HK-2 (cell line): ENCODE results near the gene BCAS3.

Experiments used
- DNase-seq: peaks from one replicate; pipeline ENCODE4 v3.0.0-alpha.2; 2018; ENCODE audit not compliant: unreplicated experiment

BCAS3 gene

DNA sequence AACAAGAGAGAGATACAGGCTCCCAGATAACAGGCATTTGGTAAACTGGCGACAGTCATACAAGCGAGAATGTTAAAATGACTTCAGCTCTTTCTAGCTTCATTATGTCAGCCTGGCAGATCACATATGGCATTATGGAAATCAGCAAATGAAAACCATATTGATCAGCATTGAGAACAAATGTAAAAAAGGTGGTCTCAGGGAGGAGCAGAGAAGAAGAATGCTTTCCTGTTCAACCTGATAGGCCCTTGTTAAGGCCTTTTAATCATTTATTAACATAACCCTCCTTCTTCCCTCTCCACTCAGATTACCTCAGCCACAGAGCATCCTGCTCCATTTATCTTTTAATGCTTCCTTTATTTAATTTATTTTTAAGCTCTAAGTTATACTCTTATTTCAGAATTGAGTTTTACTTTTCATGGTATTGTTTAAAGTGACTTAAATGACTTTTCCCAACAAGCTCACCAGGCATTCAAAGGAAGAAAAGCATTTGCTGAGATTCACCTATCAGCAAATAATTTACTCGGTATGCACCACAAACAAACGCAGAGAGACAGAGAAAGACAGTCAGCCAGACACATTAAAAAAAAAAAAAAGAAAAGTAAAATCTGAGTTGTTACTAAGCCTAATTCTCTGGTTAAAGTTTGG, 478.1 kb downstream of the BCAS3 start:
- DNase-seq, result no peak

DNA sequence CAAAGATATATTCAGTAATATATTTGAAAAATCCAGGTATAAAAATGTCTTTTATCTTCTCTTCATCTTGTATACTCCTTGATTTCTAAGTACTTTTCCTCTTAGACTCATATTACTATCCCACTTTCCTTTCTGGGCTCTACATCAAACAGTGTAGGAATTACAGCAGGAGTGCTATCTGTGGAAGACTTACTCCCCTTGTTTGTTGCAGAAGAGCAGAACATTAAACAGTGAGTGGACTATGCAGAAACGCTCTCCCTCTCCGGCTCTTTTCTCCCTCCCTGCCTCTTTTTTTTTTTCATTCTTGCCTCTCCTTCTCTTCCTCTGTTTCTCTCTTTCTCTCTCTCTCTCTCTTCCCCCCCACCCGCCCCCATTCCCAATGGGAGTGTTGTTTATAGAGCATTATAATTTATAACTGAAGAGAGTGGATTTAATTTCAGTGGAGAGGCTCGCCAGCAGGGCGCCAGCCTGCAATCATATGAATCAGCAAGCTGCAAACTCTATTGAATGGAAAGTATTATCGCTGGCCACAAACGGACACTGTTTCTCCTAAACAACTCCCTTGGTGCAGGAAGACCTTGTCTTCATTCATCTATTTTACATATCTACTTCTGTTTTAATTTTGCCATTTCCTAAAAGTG, 479.7 kb downstream of the BCAS3 start:
- no peak for DNase-seq

DNA sequence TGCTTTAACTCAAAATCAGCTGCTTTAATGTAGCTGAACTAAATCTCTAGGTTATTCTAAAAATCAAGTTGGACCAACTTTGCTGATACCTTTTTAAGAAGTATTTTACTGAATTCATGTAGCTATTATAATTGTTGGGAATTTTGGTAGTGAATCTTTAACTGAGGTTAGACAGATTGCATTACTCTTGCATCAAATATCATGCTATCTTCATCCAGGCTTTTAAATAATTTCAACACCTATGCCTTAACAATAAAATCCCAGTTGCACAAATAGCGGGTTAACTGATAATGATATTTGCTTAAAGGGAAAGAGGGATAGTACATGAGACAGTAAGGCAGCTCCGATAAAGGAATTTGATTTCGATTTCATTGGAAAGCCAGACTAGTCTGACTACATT, 480.7 kb downstream of the BCAS3 start:
- no peak for DNase-seq

DNA sequence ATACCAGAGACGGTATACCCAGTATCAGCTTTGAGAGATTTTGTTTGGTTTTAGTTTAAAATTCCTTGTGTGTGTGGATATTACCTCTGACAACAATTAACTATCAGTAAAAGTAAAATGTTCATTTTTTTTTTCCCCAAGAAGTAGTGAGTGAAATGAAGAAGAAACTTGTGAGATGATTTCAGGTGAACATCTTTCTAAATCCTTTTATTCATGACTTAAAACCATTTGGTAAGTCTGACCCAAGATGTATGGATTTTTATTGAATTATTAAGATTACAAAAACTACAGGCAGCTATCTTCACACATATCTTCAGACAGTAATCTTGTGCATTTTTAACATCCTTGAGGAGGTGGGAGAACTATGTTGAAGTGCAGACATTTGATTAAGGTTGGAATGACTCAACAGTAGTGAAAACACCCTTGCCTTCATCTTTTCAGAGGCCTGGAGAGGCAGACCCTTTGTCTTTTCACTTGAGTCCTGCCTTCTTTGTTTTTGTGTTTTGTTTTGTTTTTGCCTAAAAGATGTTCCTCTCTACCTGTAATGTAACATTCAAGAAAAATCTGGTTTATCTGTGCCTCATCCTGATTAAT, 481.7 kb downstream of the BCAS3 start:
- no peak for DNase-seq

DNA sequence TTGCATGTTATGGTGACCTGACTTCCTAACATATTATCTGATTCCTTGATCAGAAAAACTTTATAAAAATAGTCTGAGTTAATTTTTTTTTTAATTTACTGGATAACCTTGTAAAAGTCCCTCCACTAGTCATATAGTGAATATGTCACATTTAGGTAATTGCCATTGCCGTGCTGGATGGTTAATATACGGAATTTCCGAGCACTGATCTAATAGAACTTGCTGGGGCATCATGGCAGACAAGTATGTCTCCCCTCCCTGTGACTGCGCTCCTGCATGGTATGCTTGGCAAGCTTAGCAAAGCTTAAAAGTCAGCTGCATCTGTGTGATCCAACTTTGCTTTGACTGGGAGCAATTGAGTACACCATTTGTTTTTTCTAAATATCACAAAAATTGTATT, 482.6 kb downstream of the BCAS3 start:
- no peak for DNase-seq

DNA sequence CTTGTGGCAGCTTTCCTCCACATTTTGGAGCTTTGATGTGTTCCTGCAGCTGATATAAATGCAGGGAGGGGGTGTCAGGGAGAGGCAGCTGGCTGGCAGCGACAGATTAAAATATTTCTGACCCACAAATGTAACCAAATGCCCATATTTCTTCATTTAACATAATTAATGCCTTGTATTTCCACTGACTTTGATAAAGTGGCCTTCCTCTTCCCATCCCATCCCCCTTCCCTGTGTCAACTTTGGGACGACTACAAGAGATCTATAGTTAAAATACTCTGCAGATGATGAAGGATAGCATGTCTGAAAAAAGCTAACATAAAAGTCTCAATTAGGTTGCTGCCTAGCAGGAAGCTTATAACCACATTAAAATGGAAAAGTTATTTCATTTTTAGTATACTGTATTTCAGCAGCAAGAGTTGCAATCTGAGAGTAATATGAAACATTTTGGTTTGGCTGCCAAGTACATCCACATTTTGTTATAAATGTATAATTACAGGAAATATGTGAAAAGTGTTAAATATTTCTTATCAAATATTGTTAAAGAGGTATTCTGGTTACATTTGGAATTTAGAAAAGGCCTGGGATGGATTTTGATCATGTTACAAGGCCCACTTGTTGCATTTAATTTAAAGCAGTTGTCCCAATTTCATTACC, 483.3 kb downstream of the BCAS3 start:
- DNase-seq, result no peak

DNA sequence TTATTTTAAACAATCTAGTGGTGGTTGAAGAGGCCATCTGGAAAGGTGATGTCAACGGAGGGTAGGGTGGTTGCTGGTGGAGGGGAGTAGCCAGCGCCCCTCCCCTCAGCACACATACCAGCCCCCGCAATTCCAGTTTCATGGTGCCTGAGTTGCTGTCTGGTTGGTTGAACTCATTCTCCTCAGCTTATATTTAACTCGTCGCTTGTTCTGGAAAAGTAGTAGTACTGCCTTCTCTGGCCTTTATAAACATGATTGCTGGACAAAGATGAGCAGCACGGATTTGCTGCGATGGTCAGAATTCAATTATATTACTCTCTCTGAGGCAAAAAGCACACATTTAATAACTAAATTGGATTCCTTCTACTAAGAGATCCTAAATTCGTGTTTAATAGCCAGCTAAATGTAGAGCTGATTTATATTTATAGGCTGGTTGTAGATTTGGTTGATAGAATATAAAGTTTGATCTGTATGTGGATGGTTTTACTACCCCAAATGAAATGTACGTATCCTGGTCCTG, 484.0 kb downstream of the BCAS3 start:
- no peak for DNase-seq

DNA sequence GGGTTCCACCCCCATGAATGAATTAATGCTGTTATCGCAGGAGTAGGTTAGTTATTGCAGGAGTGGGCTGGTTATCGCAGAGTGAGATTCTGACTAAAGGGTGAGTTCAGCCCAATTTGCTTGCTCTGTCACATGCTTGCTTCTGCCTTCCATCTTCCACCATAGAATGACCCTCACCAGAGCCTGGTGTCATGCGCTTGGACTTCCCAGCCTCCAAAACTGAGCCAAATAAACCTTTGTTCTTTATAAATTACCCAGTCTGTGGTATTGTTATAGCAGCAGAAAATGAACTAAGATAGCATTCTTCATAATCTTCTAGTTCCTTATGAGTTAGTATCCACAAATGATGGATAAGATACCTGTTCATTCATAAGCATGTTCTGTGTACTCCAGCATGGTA, 486.9 kb downstream of the BCAS3 start:
- DNase-seq, result no peak

DNA sequence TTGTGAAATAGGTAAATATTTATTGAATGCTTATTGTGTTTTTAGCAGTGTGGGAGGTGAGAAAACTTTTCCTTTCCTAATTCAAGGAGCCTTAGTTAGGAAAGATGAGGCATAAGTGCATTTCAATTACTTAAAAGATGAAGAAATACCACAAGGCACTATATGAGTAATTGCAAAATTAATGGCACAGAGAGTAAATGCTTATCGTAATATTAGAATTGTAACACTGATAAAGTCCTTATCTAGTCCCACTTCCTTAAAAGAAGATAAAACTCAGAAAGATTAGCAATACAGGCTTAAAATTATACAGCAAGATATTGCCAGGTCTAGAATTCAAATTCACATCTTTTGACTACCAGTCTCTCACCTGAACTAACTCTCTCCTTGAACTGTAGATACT, 489.4 kb downstream of the BCAS3 start:
- no peak for DNase-seq

DNA sequence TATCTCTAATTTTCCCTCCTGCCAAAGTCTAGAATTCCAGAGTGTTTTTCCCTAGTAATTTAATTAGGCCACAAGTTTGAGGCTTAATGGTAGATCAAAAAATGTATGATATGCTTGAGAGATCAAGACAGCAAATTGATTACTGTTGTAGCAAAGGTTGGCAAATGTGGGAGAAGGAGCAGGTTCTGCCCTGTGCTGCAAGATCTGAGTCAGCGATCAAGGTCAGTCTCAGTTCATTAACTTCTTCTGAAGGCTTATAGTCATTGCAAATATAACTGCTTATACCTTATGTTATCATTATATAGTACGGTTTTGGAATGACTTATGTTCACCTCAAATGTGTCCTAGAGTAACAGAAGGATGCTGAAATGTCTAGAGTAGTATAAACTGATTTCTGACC, 490.9 kb downstream of the BCAS3 start:
- DNase-seq, result no peak

DNA sequence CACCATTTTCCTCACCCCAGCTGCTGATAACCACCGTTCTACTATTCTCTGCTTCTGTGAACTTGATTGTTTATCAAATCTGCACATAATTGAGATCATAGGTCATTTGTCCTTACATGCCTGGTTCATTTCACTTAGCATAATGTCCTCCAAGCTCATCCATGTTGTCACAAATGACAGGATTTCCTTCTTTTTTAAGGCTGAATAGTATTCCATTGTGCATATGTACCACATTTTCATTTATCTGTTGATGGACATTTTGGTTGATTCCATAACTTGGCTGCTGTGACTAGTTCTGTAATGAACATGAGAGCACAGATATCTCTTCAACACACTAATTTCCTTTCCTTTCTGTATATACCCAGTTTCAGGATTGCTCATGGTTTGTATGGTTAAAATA, 496.7 kb downstream of the BCAS3 start:
- DNase-seq, result no peak

DNA sequence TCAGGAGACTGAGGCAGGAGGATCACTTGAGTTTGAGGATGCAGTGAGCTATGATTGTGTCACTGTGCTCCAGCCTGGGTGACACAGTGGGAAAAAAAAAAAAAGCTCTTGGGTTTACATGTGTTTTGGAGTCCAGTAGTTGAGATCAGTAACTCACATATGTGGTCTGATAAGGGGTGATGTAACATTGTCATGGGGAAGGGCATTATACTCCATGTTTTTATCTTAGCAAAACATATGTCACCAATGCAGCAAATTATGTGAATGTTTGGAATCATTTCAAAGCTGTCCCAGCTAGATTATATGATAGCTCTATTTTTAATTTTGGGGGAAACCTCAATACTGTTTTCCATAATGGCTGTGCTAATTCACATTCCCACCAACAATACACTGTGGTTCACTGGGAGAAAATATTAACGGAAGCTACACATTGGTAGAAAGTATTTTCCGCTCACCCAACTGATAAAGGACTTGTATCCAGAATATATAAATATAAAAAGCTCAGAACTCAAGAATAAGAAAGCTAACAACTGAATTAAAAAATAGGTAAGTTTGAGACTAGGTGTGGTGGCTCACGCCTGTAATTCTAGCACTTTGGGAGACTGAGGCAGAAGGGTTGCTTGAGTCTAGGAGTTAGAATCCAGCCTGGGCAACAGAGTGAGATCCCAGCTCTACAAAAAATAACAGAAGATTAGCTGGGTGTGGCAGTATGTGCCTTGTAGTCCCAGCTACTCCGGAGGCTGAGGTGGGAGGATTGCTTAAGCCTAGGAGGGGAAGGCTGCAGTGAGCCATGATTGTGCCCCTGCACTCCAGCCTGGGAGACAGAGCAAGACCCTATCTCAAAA, 497.9 kb downstream of the BCAS3 start:
- no peak for DNase-seq

DNA sequence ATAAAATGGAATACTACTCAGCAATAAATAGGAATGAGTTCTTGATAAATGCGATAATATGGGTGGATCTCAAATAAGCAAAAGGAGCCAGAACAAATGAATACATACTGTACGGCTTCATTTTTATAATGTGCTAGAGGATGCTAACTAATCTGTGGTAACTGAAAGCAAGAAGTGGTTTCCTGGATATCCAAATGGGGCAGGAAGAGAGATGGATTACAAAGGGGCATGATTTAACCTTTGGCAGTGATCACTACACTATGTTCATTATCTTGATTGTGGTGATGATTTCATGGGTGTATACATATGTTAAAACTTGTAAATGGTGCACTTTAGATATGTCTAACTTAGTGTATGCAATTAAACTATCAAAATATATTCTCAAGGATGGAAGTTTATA, 499.7 kb downstream of the BCAS3 start:
- no peak for DNase-seq

DNA sequence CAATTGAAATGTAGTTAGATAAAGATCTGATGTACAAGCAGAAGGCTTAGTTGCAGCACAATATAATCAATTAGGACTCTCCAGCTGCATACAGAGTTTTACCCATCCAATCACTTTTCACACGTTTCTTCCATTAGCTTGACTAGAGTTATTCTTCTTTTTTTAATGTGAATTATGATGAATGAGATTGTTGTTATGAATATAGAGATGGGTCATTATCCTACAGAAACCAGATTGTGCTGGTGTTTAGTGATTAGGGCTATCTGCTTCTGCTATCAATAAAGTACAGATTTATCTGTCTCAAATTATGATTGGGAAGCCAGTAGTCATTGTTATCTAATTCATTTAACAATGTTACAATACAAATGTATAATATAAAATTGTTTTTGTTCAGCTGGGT, 500.6 kb downstream of the BCAS3 start:
- no peak for DNase-seq

DNA sequence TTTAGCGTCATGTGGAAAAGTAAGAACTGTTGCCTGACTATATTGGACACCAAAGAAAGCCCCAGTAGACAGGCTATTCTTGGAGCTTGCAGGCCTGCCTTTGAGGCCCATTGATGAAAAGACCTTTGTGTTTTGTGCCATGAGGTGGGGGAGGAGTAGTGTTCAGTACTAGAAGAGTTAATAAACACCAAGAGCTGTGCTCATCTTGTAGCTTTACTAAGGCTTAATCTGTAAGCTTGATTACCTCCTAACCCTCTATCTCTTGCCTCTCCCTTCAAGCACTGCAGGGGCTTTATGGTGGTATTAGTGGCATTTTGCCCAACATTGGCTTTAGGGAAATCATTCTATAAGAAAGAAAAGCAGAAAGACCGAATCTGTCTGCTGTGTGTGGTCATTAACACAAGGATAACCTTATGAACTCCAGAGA, 501.7 kb downstream of the BCAS3 start:
- no peak for DNase-seq

DNA sequence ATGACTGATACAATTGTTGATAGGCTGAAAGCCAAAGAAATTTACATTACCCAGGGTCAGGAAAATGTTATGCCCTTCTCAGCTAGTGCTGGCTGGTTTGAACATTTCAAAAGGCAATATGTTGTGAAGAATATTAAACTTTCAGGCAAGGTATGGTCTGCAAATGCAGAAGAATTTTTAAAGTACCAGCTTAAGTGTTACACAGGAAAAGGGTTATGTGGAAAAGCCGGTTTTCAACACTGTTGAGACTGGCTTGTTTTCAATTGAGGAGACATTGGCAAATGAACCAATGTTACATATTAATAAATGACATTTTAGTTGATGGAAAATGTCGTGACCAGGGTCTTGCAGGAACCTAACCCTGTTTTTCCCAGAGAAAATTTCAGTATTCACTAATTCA, 506.1 kb downstream of the BCAS3 start:
- no peak for DNase-seq

DNA sequence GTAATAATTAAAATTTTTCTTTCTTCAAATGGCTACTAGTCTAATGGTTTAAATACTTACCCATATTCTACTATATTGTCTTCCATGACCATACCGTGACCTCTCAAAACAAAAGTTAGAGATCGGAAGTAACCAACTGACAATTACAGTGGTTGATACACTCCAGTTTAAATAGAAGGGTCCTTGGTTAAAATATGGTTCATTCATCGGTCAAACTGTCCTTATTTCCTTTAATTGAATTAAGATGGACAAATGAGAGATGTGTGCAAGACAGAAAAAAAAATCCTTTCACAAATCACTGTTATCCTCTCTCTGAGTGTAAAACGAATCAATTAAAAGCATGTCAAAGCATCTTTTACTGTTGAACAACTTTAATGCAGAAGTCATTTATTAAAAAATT, 507.7 kb downstream of the BCAS3 start:
- no peak for DNase-seq

DNA sequence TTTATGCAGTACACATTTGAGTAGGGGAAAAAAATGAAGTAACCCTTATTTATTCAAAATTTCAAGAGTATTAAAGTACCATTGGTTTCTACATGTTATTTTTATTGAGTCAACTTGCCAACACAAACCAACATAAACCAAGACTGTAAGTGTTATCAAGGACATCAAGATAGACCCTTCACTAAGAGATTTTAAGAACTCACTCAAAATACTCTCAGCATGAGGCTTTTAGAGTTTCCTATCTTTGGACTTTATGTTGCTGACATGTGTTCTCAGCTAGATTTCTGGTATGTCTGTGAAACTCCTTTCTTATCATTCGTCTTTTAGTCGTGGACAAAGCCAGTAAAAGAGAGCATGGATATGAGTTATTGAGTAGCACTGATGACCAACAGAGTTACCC, 509.4 kb downstream of the BCAS3 start:
- DNase-seq, result no peak

DNA sequence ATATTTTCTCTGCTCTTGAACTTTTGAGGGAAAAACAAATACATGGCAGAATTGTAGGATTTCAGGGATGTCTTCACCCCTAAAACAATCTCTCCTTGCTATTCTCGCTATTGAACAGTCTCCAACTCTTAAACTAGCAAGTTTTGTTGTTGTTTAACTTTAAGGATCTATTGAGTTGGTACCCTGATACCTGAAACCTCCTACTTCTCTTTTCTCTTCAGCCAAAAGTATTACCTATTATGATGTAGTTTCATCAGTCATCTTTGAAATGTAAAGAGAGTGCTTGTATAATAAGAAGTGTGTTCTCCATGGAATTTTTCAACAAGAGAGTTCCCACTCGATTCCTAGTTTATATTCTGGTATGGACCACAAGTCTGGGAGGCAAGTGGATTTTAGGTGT, 510.4 kb downstream of the BCAS3 start:
- no peak for DNase-seq

DNA sequence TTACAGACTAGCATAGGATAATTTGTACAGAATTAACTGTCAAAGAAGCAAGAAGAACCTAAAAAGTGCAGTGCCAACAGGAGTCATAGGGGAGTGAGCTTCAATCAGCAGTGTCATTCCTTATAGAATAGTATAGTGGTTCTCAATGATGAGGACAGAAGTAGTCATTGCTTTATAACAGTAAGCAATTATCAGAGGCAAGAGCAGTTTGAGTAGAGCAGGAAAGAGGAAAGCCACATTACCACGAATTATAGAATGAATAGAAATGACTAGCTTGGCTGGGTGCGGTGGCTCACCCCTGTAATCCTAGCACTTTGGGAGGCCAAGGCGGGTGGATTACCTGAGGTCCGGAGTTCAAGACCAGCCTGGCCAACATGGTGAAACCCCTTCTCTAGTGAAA, 512.3 kb downstream of the BCAS3 start:
- no peak for DNase-seq

DNA sequence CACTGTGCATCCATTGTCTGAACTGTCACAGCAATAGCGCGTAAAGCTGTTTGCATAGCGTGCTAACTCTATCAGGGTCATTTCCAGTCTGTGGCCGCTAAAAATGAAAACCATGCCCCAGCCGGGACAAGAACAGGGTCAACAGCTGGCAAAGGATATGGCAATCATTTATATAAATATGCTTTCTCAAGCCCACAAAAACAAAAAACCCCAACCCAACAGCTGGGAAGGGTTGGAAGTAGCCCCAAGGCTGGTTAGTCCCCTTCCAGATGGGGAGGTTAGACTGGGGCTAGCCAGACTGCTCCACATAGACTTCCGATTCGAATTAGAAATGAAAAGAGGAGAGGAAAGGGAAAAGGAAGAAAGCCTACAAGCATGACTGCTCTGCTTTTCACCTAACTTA, 518.7 kb downstream of the BCAS3 start:
- no peak for DNase-seq

DNA sequence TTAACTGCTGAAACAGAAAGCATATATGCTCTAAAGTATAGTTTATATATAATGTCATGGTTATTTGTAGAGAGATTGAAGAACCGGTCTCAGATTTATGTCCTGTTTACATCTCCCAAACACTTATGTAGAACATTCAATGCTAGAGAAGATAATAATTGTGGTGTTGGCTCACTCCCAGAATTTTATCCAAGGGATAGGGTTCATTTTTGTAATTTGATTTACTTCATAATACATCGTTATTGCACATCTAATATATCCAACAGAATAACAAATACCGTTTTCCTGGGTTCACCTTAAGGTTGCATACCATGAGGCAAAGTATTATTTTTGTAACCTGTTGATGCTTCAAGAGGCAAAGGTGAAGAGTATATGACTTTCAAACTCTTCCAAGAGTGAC, 519.1 kb downstream of the BCAS3 start:
- DNase-seq, result no peak
